HepG2 (cell line): ENCODE results near the gene NAPSA. TPM values are rescaled to one million over a fixed set of nuclear protein-coding genes. Genes with fewer than 3 reads are reported as not detected.

ENCODE experiments used
- DMAP1 ChIP-seq: IDR thresholded peaks from 2 replicates; pipeline ENCODE4 v1.6.1; 2016
- EP300 ChIP-seq, 3 experiments: sonication (generic) in 1 of 3; formaldehyde crosslinking in 1 of 3; IDR thresholded peaks; 2 replicates each; pipeline versions ENCODE4 v1.5.1 to v1.6.1; 2011 to 2020; ENCODE audit warnings: low read depth in 2 of 3, low read length in 2 of 3, borderline replicate concordance in 1 of 3, improper control_type of control experiment in 1 of 3, mild to moderate bottlenecking in 1 of 3, missing genetic modification reagents in 1 of 3, moderate library complexity in 1 of 3
- FOSL2 ChIP-seq: sonication (generic); formaldehyde crosslinking; IDR thresholded peaks from 2 replicates; pipeline ENCODE4 v1.4.0; 2020; ENCODE audit warnings: missing genetic modification reagents
- FOXK1 ChIP-seq: sonication (generic); formaldehyde crosslinking; IDR thresholded peaks from 2 replicates; pipeline ENCODE4 v1.4.0; 2020; ENCODE audit warnings: low read depth, missing genetic modification reagents, borderline replicate concordance
- GABPB1 ChIP-seq: IDR thresholded peaks from 2 replicates; pipeline ENCODE4 v1.6.1; 2016; ENCODE audit warnings: mild to moderate bottlenecking, missing genetic modification reagents, moderate library complexity, missing compliant biosample characterization
- HNRNPLL ChIP-seq: fragments of 200-400 bp; formaldehyde crosslinking; IDR thresholded peaks from 2 replicates; pipeline ENCODE4 v1.6.1; 2017; ENCODE audit warnings: mild to moderate bottlenecking, low read depth, low read length; ENCODE audit not compliant: poor library complexity, severe bottlenecking
- SALL1 ChIP-seq: sonication (generic); formaldehyde crosslinking; IDR thresholded peaks from 2 replicates; pipeline ENCODE4 v1.8.0; 2022; ENCODE audit warnings: mild to moderate bottlenecking, missing genetic modification reagents
- SNAPC5 ChIP-seq: sonication (generic); formaldehyde crosslinking; IDR thresholded peaks from 2 replicates; pipeline ENCODE4 v1.8.1; 2023; ENCODE audit warnings: mild to moderate bottlenecking, missing genetic modification reagents, borderline replicate concordance
- THAP11 ChIP-seq: IDR thresholded peaks from 2 replicates; pipeline ENCODE4 v1.6.1; 2016; ENCODE audit warnings: missing biosample characterization, missing genetic modification reagents
- ZFP1 ChIP-seq: IDR thresholded peaks from 2 replicates; pipeline ENCODE4 v1.6.1; 2016
- ZNF232 ChIP-seq: sonication (generic); formaldehyde crosslinking; IDR thresholded peaks from 2 replicates; pipeline ENCODE4 v1.4.0; 2020; ENCODE audit warnings: missing genetic modification reagents, borderline replicate concordance
- ZNF280B ChIP-seq: sonication (generic); formaldehyde crosslinking; IDR thresholded peaks from 2 replicates; pipeline ENCODE4 v1.5.0; 2020; ENCODE audit warnings: missing genetic modification reagents, mild to moderate bottlenecking, borderline replicate concordance
- ZNF441 ChIP-seq: sonication (generic); formaldehyde crosslinking; IDR thresholded peaks from 2 replicates; pipeline ENCODE4 v1.7.0; 2021; ENCODE audit warnings: missing genetic modification reagents, borderline replicate concordance
- ZNF704 ChIP-seq: sonication (generic); formaldehyde crosslinking; IDR thresholded peaks from 2 replicates; pipeline ENCODE4 v1.8.1; 2023; ENCODE audit warnings: mild to moderate bottlenecking, inconsistent platforms, moderate library complexity, missing genetic modification reagents, borderline replicate concordance
- ZNF83 ChIP-seq: sonication (generic); formaldehyde crosslinking; IDR thresholded peaks from 2 replicates; pipeline ENCODE4 v1.4.0; 2020; ENCODE audit warnings: missing genetic modification reagents, mild to moderate bottlenecking, borderline replicate concordance
- polyA plus RNA-seq, 8 experiments: library from polyadenylated mRNA; depleted of rRNA in 3 of 8; stranded (reverse) in 7 of 8; unstranded in 1 of 8; fragments of >200 nt; fragmentation: Illumina TruSeq in 4 of 8; extraction: Trizol in 4 of 8; gene quantifications; 2 replicates each; pipeline versions ENCODE4 v1.2.1 to v1.2.3, GENCODE V29; 2011 to 2016; ENCODE audit warnings: low read depth in 4 of 8, missing spikeins in 1 of 8, mixed read lengths in 1 of 8; ENCODE audit not compliant: insufficient read depth in 1 of 8
- total RNA-seq, 5 experiments: library from RNA; depleted of rRNA; stranded (reverse); fragments of >200 nt; fragmentation: Illumina TruSeq; extraction: Trizol; gene quantifications; 2 replicates each; pipeline ENCODE4 v1.2.3, GENCODE V29; 2016; ENCODE audit warnings: low read depth in 1 of 5
- TF ChIP-seq, protein P1 (sequence below): sonication (generic); formaldehyde crosslinking; IDR thresholded peaks from 2 replicates; pipeline ENCODE4 v1.4.0; 2020; ENCODE audit warnings: mild to moderate bottlenecking, missing genetic modification reagents, borderline replicate concordance
- TF ChIP-seq, protein P2 (sequence below): sonication (generic); formaldehyde crosslinking; IDR thresholded peaks from 2 replicates; pipeline ENCODE4 v1.4.0; 2020; ENCODE audit warnings: missing genetic modification reagents

NAPSA gene
- total and polyA plus RNA-seq, 2 of the 13 experiments (the other 11 are each of a cell fraction or from before 2014, with no cell fraction given), result not detected

DNA sequence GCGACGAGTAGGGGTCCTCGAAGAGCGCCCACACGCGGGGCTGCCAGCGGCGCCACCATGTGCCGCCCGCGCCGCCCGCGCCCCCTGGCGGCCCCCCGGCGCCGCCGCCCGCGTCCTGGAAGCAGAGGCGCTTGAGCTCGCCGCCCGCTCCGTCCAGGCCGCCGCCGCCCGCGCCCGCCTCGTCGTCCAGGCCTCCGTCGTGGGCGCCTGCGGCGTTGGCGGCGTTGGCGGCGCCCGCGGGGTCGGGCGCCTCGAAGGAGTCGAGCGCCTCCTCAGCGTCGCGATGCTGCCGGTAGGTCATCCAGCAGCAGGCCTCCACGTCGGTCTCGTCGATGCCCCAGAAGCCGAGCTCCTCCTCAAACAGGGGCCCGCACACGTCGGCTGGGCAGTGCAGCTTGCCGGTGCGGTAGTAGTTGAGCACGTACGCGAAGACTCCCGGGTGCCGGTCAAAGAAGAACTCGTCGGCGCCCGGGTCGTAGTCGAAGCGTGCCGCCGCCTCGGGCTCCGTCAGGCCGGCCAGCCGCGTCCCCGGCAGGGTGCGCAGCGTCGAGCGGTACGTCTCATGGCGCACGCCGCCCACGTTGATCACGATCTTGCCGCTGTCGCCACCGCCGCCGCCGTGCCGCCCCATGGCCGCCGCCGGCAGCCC lies 37.1 kb downstream of the NAPSA start (continued):
- no peak for TF ChIP-seq FOXK1 (CRISPR knock-in tag)
- no peak for TF ChIP-seq SNAPC5 (CRISPR knock-in tag)
- no peak for TF ChIP-seq ZNF83 (CRISPR knock-in tag)
- peak; percentile 88 for TF ChIP-seq HNRNPLL
- no peak for TF ChIP-seq FOSL2 (CRISPR knock-in tag)
- TF ChIP-seq THAP11 (CRISPR knock-in tag), result no peak
- TF ChIP-seq, protein P1, sequence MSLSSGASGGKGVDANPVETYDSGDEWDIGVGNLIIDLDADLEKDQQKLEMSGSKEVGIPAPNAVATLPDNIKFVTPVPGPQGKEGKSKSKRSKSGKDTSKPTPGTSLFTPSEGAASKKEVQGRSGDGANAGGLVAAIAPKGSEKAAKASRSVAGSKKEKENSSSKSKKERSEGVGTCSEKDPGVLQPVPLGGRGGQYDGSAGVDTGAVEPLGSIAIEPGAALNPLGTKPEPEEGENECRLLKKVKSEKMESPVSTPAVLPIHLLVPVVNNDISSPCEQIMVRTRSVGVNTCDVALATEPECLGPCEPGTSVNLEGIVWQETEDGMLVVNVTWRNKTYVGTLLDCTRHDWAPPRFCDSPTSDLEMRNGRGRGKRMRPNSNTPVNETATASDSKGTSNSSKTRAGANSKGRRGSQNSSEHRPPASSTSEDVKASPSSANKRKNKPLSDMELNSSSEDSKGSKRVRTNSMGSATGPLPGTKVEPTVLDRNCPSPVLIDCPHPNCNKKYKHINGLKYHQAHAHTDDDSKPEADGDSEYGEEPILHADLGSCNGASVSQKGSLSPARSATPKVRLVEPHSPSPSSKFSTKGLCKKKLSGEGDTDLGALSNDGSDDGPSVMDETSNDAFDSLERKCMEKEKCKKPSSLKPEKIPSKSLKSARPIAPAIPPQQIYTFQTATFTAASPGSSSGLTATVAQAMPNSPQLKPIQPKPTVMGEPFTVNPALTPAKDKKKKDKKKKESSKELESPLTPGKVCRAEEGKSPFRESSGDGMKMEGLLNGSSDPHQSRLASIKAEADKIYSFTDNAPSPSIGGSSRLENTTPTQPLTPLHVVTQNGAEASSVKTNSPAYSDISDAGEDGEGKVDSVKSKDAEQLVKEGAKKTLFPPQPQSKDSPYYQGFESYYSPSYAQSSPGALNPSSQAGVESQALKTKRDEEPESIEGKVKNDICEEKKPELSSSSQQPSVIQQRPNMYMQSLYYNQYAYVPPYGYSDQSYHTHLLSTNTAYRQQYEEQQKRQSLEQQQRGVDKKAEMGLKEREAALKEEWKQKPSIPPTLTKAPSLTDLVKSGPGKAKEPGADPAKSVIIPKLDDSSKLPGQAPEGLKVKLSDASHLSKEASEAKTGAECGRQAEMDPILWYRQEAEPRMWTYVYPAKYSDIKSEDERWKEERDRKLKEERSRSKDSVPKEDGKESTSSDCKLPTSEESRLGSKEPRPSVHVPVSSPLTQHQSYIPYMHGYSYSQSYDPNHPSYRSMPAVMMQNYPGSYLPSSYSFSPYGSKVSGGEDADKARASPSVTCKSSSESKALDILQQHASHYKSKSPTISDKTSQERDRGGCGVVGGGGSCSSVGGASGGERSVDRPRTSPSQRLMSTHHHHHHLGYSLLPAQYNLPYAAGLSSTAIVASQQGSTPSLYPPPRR (CRISPR knock-in tag), result no peak
- no peak for TF ChIP-seq ZNF232 (CRISPR knock-in tag)
- TF ChIP-seq SALL1 (CRISPR knock-in tag), result peak; percentile 30; the same call in 1 of the 2 replicates
- no peak for TF ChIP-seq EP300 (IDR thresholded peaks at IDR 0.05; ENCODE audit: low read depth in 2 of 2, low read length in 2 of 2)
- no peak for TF ChIP-seq EP300 (CRISPR knock-in tag; IDR thresholded peaks at IDR 0.05; ENCODE audit: borderline replicate concordance)
- no peak for TF ChIP-seq ZNF441 (CRISPR knock-in tag)
- TF ChIP-seq ZNF280B (CRISPR knock-in tag), result 0 out of 2 replicates have a peak, but pooled peaks have one; percentile 30
- TF ChIP-seq DMAP1 (CRISPR knock-in tag), result no peak
- TF ChIP-seq, protein P2, sequence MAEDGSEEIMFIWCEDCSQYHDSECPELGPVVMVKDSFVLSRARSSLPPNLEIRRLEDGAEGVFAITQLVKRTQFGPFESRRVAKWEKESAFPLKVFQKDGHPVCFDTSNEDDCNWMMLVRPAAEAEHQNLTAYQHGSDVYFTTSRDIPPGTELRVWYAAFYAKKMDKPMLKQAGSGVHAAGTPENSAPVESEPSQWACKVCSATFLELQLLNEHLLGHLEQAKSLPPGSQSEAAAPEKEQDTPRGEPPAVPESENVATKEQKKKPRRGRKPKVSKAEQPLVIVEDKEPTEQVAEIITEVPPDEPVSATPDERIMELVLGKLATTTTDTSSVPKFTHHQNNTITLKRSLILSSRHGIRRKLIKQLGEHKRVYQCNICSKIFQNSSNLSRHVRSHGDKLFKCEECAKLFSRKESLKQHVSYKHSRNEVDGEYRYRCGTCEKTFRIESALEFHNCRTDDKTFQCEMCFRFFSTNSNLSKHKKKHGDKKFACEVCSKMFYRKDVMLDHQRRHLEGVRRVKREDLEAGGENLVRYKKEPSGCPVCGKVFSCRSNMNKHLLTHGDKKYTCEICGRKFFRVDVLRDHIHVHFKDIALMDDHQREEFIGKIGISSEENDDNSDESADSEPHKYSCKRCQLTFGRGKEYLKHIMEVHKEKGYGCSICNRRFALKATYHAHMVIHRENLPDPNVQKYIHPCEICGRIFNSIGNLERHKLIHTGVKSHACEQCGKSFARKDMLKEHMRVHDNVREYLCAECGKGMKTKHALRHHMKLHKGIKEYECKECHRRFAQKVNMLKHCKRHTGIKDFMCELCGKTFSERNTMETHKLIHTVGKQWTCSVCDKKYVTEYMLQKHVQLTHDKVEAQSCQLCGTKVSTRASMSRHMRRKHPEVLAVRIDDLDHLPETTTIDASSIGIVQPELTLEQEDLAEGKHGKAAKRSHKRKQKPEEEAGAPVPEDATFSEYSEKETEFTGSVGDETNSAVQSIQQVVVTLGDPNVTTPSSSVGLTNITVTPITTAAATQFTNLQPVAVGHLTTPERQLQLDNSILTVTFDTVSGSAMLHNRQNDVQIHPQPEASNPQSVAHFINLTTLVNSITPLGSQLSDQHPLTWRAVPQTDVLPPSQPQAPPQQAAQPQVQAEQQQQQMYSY (CRISPR knock-in tag), result 0 out of 2 replicates have a peak, but pooled peaks have one; percentile 25
- peak; percentile 9; the same call in 1 of the 2 replicates for TF ChIP-seq GABPB1 (CRISPR knock-in tag)
- no peak for TF ChIP-seq ZNF704 (CRISPR knock-in tag)
- no peak for TF ChIP-seq ZFP1 (CRISPR knock-in tag)
